Endothelial cell of umbilical vein (primary cell): ENCODE results near the gene IL6. TPM values are rescaled to one million over a fixed set of nuclear protein-coding genes. Genes with fewer than 3 reads are reported as not detected.

Source experiments
- BruUV-seq: library from RNA; stranded (reverse); fragments of 400-500 nt; replicated peaks from 2 replicates; lab custom pipeline; 2021; lab: Mats Ljungman, UMichigan
- CTCF ChIA-PET: fragments of 300-600, 350-600 bp; sonication (Branson Sonifier 250); formaldehyde crosslinking; loops from one replicate; lab custom pipeline; 2021; ENCODE audit warnings: antibody characterized with exemption, inconsistent platforms; lab: Charles Lee
- POLR2A ChIA-PET: fragments of 300-600, 350-600 bp; sonication (Branson Sonifier 250); formaldehyde crosslinking; loops from one replicate; lab custom pipeline; 2021; ENCODE audit warnings: antibody characterized with exemption, inconsistent platforms; lab: Charles Lee
- DNase-seq: peaks from one replicate; pipeline ENCODE4 v3.0.0-alpha.2; 2011; ENCODE audit warnings: low read depth, low spot score
- FAIRE-seq: peaks from 2 replicates; lab custom pipeline; 2011; peaks lifted over from hg19 to GRCh38; lab: Jason Lieb, UNC
- H2AFZ ChIP-seq: 2 replicates; pipeline ENCODE4 v1.6.0; 2012; ENCODE audit warnings: low read depth, low read length, control low read depth, inconsistent platforms
- H3K27ac ChIP-seq: 2 replicates; pipeline ENCODE4 v1.5.1; 2011; ENCODE audit warnings: low read depth, mild to moderate bottlenecking, control low read depth, low read length, moderate library complexity; ENCODE audit not compliant: insufficient read depth
- H3K27me3 ChIP-seq, 2 experiments: 2 replicates each; pipeline versions ENCODE4 v1.6.0 to v1.6.1; 2011; ENCODE audit warnings: low read length in 2 of 2, mixed read lengths in 1 of 2; ENCODE audit not compliant: control insufficient read depth in 2 of 2, insufficient read depth in 2 of 2
- H3K36me3 ChIP-seq, 2 experiments: 2 replicates in 1 of 2; 3 replicates in 1 of 2; pipeline ENCODE4 v1.5.1; 2011; ENCODE audit warnings: low read length in 2 of 2, mild to moderate bottlenecking in 1 of 2, moderate library complexity in 1 of 2; ENCODE audit not compliant: control insufficient read depth in 2 of 2, insufficient read depth in 2 of 2; ENCODE audit errors: extremely low read depth in 1 of 2
- H3K4me1 ChIP-seq: 3 replicates; pipeline ENCODE4 v1.5.1; 2011; ENCODE audit warnings: mild to moderate bottlenecking, low read length; ENCODE audit not compliant: control insufficient read depth, insufficient read depth; ENCODE audit errors: extremely low read depth
- H3K4me2 ChIP-seq: 2 replicates; pipeline ENCODE4 v1.6.1; 2011; ENCODE audit warnings: low read length, control low read depth, mixed read lengths; ENCODE audit not compliant: insufficient read depth
- H3K4me3 ChIP-seq, 3 experiments: fragments of 200-600 bp in 1 of 3; sonication (generic), shearing (Covaris generic) in 1 of 3; replicated peaks in 1 of 3; 2 replicates each; pipeline ENCODE4 v1.5.1; 2011 to 2016; ENCODE audit warnings: control low read depth in 3 of 3, low read length in 3 of 3, mild to moderate bottlenecking in 2 of 3, inconsistent platforms in 1 of 3, low read depth in 1 of 3, moderate library complexity in 1 of 3; ENCODE audit not compliant: insufficient read depth in 1 of 3
- H3K79me2 ChIP-seq: 2 replicates; pipeline ENCODE4 v1.6.0; 2012; ENCODE audit warnings: low read length, inconsistent platforms; ENCODE audit not compliant: control insufficient read depth, insufficient read depth
- H3K9ac ChIP-seq: replicated peaks from 2 replicates; pipeline ENCODE3; 2011; ENCODE audit warnings: low read length, control low read depth; ENCODE audit not compliant: insufficient read depth; ENCODE audit errors: extremely low read depth
- H3K9me1 ChIP-seq: replicated peaks from 3 replicates; pipeline ENCODE4 v1.6.0; 2011; ENCODE audit warnings: mild to moderate bottlenecking, low read length; ENCODE audit not compliant: control insufficient read depth, insufficient read depth; ENCODE audit errors: extremely low read depth
- H3K9me3 ChIP-seq: replicated peaks from 2 replicates; pipeline ENCODE4 v1.5.1; 2012; ENCODE audit warnings: low read length, inconsistent platforms; ENCODE audit not compliant: control insufficient read depth, insufficient read depth
- H4K20me1 ChIP-seq: replicated peaks from 2 replicates; pipeline ENCODE3; 2011; ENCODE audit warnings: mild to moderate bottlenecking, low read length; ENCODE audit not compliant: control insufficient read depth, insufficient read depth; ENCODE audit errors: extremely low read depth
- EZH2 ChIP-seq: IDR thresholded peaks from 2 replicates; pipeline ENCODE4 v1.6.1; 2012; ENCODE audit warnings: borderline replicate concordance, low read depth, mild to moderate bottlenecking, moderate library complexity, low read length, inconsistent platforms; ENCODE audit not compliant: severe bottlenecking
- FOS ChIP-seq: IDR thresholded peaks from 2 replicates; pipeline ENCODE4 v1.6.1; 2011; ENCODE audit warnings: mild to moderate bottlenecking, low read length, moderate library complexity, borderline replicate concordance; ENCODE audit not compliant: insufficient read depth
- GATA2 ChIP-seq: IDR thresholded peaks from 2 replicates; pipeline ENCODE4 v1.7.0; 2011; ENCODE audit warnings: low read depth, mild to moderate bottlenecking, moderate library complexity, mixed read lengths, low read length; ENCODE audit not compliant: insufficient read length, insufficient read depth
- JUN ChIP-seq: IDR thresholded peaks from 2 replicates; pipeline ENCODE4 v1.6.1; 2011; ENCODE audit warnings: borderline replicate concordance, low read depth; ENCODE audit not compliant: insufficient read length, insufficient read depth
- MYC ChIP-seq: IDR thresholded peaks from one replicate; pipeline ENCODE4 v1.6.1; 2011; ENCODE audit warnings: mild to moderate bottlenecking, low read depth, low read length
- POLR2A ChIP-seq: IDR thresholded peaks from 2 replicates; pipeline ENCODE4 v1.6.1; 2012; ENCODE audit warnings: low read depth, mild to moderate bottlenecking, control low read depth, low read length
- POLR2AphosphoS5 ChIP-seq: IDR thresholded peaks from 2 replicates; pipeline ENCODE4 v1.6.1; 2012; ENCODE audit warnings: low read depth, mild to moderate bottlenecking, control low read depth, low read length, moderate library complexity; ENCODE audit not compliant: insufficient read depth
- dilution Hi-C: fragments of 300-500 bp; cut with MboI; formaldehyde crosslinking; loops from one replicate; pipeline ENCODE4 v1.15.0; 2019; ENCODE audit warnings: low sequenced_read_pairs; ENCODE audit not compliant: extremely low pct_ligation_motif_present
- intact Hi-C: fragments of 100-400 bp; cut with micrococcal nuclease; formaldehyde crosslinking; loops from one replicate; pipeline ENCODE4 v1.10.0; 2022
- polyA plus RNA-seq, 4 experiments: library from polyadenylated mRNA; depleted of rRNA in 3 of 4; stranded (reverse) in 3 of 4; unstranded in 1 of 4; fragments of >200 nt; gene quantifications; 2 replicates each; pipeline versions ENCODE4 v1.2.1 to v1.2.3, GENCODE V29; 2011 to 2012; ENCODE audit warnings: missing spikeins in 1 of 4
- total RNA-seq: library from RNA; stranded (reverse); gene quantifications from 2 replicates; pipeline ENCODE4 v1.2.3, GENCODE V29; 2021
- TF ChIP-seq, protein P1 (sequence below): IDR thresholded peaks from 2 replicates; pipeline ENCODE4 v1.6.1; 2011; ENCODE audit not compliant: insufficient read depth, insufficient read length
- TF ChIP-seq, protein P2 (sequence below), 2 donors: IDR thresholded peaks; 1 replicate in 1 of 2; 2 replicates in 1 of 2; pipeline ENCODE4 v1.5.1; 2011; ENCODE audit warnings: low read length in 2 of 2, mild to moderate bottlenecking in 2 of 2, moderate library complexity in 2 of 2, control low read depth in 1 of 2, inconsistent platforms in 1 of 2, low read depth in 1 of 2; ENCODE audit not compliant: insufficient read depth in 1 of 2; ENCODE audit errors: extremely low read depth in 1 of 2

IL6 gene
- total and polyA plus RNA-seq, 2 donors (not counting 3 experiments of a cell fraction or from before 2014, with no cell fraction given): 11.0 to 16.5 TPM

DNA sequence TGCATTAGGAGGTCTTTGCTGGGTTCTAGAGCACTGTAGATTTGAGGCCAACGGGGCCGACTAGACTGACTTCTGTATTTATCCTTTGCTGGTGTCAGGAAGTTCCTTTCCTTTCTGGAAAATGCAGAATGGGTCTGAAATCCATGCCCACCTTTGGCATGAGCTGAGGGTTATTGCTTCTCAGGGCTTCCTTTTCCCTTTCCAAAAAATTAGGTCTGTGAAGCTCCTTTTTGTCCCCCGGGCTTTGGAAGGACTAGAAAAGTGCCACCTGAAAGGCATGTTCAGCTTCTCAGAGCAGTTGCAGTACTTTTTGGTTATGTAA lies 675 bp downstream of the IL6 start:
- dilution Hi-C loops: loop anchor here (25.0 kb wide), 1 partner anchor 165 kb away; no protein-coding TSS in a partner anchor
- TSS peak; percentile 63 for BruUV-seq

More for the DNA sequence above, 675 bp downstream of the IL6 start:
- Histone ChIP-seq H3K9me3 (no peaks in the 10 kb centered on the region), H3K27me3 (no peaks in the 10 kb centered on the region), H2AFZ (no peak overlapping the region), H3K4me2 (peak overlapping the region; percentile 91), H3K79me2 (peaks cover 21% of the 10 kb centered on the region), H3K36me3 (peaks cover 5 to 9% of the 10 kb centered on the region in 2 experiments), H3K4me3 (peak overlapping the region; percentile 21 to 84 (median 42)), H3K27ac (peak overlapping the region; percentile 93), H3K9ac (peak overlapping the region; percentile 94), H3K9me1 (no peaks in the 10 kb centered on the region), H3K4me1 (peaks cover 49% of the 10 kb centered on the region), H4K20me1 (no peaks in the 10 kb centered on the region)
- no peak for DNase-seq
- intact Hi-C loops: loop anchor here (1.0 to 2.0 kb wide), 5 partner anchors 55 to 328 kb away; no protein-coding TSS in a partner anchor
- TF ChIP-seq, protein P1, sequence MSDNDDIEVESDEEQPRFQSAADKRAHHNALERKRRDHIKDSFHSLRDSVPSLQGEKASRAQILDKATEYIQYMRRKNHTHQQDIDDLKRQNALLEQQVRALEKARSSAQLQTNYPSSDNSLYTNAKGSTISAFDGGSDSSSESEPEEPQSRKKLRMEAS: no peak
- TF ChIP-seq EZH2 (no peak), MYC (no peak), POLR2AphosphoS5 (no peak), POLR2A (no peak), GATA2 (no peak), JUN (no peak), FOS (no peak)
- TF ChIP-seq, protein P2, sequence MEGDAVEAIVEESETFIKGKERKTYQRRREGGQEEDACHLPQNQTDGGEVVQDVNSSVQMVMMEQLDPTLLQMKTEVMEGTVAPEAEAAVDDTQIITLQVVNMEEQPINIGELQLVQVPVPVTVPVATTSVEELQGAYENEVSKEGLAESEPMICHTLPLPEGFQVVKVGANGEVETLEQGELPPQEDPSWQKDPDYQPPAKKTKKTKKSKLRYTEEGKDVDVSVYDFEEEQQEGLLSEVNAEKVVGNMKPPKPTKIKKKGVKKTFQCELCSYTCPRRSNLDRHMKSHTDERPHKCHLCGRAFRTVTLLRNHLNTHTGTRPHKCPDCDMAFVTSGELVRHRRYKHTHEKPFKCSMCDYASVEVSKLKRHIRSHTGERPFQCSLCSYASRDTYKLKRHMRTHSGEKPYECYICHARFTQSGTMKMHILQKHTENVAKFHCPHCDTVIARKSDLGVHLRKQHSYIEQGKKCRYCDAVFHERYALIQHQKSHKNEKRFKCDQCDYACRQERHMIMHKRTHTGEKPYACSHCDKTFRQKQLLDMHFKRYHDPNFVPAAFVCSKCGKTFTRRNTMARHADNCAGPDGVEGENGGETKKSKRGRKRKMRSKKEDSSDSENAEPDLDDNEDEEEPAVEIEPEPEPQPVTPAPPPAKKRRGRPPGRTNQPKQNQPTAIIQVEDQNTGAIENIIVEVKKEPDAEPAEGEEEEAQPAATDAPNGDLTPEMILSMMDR (IDR thresholded peaks at IDR 0.05; ENCODE audit: extremely low read depth in 1 of 2, insufficient read depth in 1 of 2, low read depth in 1 of 2, low read length in 2 of 2): no peak
- no peak for FAIRE-seq
- ChIA-PET POLR2A (interaction anchor here (0.6 to 2.7 kb wide), 7 partner anchors 9 to 165 kb away, joined by 5 to 50 read pairs (median 7); no protein-coding TSS in a partner anchor), CTCF (interaction anchor here (0.6 to 8.0 kb wide), 35 partner anchors 9 to 327 kb away, joined by 3 to 450 read pairs (median 8); partner anchors contain the start of gene TOMM7)
